SIG-M5 treated with dmso at 0.1 percent for 504 hours (cell line): Measurements from ENCODE around the gene DGKD.

Source experiments
- DNase-seq: peaks from one replicate; lab custom pipeline; 2025; ENCODE audit not compliant: unreplicated experiment; lab: John Stamatoyannopoulos, UW

Gene DGKD

GRCh38 chr2:233492751-233493150 is 138.5 kb downstream of the DGKD start:
- no peak for DNase-seq

DNA sequence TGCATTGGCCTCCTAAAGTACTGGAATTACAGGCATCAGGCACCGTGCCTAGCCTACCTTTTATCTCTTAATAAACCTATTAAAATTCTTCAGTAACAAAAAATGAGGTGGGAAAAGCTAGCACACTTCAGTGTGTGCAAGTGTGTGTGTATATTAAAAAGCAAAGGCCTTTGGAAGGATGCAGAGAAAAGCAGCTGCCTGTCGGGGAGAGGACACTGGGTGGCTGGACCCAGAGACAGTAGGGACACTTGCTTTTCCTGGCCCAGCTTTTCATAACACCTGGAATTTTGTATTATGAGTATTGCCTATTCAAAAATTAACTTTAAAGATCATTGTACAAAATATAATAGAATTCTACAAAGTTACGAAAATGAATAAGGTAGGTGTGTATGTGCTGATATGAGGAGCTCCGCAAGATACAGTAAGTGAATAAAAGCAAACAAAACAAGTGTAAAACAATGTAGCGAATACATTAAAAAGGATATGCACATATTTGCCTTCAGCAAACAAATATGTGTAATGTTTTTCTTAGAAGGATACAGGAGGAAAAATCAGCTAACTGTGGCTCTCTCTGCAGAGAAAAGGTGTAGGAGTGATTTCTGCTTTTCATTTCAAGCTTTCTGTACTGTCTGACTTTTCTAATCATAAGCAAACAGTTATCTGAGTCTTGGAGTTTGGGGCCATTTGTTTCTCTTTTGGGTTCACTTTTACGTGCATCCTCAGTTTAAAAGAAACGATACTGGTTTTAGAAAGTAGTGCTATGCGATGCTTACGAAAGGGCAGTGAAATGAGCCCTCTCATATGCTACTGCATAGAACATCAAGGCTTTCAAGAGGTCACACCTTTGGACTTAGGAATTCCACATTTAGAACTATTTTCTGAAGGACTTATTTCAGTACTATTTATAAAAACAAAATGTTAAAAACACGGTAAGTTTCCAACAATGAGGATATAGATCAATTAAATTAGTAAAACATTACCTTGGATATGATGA is 141.5 kb downstream of the DGKD start:
- no peak for DNase-seq

- no peak for DNase-seq
Observed at GRCh38 chr2:233497692-233498091, 143.4 kb downstream of the DGKD start.

DNA sequence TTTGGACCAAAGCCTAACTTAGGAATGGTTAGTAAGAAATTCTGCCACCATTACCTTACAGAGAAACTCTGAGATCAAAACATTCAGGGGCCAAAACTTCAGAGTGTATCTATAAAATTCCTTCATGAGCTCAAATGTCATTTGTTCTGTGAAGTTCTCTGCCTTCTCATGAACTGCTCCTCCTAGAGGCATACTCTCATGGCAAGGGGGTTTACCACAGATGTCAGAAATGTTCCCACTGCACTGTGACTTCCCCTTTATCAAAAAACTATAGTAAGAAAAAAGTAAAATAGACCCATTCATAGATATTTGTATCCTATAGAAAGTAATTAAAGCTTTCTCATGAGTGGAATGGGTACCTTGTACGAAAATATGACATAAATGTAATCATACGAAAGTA is 143.8 kb downstream of the DGKD start:
- peak; percentile 34 for DNase-seq

- no peak for DNase-seq
Observed at GRCh38 chr2:233499928-233500327, 145.6 kb downstream of the DGKD start.

- no peak for DNase-seq
Observed at GRCh38 chr2:233501198-233502076, 147.1 kb downstream of the DGKD start.

DNA sequence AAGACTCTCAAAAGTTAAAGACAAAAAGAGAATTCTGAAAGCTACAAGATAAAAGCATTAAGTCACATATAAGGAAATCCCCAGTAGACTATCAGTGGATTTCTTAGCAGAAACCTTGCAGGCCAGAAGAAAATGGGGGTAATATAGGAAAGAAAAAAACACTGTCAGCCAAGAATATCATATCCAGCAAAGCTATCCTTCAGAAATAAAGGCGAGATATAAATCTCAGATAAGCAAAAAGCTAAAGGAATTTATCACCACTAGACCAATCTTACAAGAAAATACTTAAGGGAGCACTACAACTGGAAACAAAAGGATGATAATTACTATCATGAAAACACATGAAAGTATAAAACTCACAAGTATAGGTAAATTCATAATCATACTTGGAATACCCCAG is 149.2 kb downstream of the DGKD start:
- DNase-seq = no peak

DNA sequence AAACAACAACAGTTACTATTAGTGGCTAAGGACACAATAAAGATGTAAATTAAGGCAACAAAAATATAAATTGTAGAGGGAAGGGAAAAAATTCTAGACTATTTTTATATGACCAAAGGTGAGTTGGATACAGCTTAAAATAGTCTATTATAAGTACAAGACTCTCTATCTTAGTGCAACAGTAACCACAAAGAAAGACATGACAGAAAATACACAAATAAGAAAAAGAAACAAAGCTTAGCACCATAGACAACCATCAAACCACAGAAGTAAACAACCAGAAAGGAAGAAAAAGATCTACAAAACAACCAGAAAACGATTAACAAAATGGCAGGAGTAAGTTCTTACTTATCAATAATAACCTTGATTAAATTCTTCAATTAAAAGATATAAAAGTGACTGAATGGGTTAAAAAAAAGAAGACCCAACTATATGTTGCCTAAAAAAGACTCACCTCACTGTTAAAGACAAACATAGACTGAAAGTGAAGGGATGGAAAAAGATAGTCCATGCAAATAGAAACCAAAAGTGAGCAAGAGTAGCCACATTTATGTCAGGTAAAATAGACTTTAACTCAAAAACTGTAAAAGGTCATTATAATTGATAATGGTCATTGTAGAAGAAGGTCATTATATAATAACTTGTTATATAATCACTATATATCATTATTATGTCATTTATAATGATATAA is 149.8 kb downstream of the DGKD start:
- DNase-seq = no peak

DNA sequence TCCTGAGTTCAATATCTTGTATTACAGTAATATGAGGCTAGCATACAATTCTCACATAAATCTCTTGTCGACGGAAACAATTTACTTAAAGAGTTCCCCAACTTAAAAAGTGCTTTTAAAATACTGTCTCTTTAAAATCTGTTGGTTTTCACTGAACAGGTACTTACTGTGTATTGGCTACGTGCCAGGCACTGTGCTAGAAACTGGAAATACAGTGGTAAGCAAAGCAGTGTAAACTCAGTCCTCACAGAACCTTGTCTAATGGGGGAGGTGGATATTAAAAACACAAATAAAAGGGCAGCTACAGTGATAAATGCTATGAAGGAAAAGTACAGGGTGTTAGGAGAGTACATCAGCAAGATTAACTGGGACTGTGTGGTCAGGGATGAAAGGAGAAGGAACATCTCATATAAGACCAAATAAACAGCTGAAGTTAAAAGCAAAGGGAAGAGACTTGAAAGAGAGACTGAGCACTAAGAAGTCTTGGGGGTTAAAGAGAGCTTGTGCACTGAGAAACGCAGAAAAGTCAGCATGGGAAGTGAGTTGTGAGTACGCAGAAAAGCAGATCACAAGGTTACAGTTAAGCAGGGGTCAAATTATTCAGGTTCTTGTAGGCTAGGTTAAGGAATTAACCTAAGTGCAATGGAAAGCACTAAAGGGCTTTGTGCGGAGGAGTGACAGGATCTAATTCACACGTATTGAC is 159.8 kb downstream of the DGKD start:
- DNase-seq = no peak

DNA sequence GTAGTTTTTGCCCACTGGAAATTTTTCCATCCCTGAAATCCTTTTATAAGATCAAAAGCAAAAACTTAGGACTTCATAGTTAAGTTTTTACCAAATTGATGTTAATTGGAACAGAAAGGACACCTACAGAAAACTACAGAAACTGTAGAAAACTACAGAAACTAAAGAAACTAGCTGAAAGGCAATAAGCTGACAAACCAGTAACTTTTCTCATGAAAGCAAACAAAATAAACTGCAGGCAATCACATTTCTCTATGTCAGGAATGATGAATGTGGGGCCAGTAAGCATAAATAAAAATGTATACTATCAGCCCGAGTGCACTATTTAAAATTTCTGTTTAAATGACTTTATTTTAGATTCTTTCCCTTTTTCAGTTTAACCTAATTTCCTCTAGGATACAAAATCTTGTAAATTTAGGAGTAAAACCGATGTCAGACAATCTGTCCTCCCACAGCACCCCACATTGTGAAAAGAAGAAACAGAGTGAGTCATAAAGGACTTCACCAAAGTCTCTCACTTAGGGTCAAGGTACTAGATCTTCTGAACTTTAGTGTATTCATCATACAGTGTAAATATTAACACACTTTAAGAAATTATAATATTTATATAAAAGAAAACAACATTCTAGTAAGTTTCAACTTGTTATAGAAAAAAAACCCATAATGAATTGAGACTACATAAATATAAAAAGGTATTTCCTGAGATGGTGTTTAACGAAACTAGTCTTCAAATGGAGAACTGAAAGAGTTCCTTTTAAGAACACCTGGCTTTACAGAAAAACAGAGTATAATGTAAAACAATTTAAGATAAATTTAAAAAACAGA is 165.7 kb downstream of the DGKD start:
- DNase-seq = no peak
